GM19455 (cell line): ENCODE data around the gene RAD17.
"Not testable (repeated sequence)": the region's sequence is repeated elsewhere in the genome, so short reads cannot be mapped to it uniquely, and the experiment has no call there.

ENCODE experiments used
- ATAC-seq: cut with Tn5 transposase; IDR thresholded peaks from one replicate; pipeline ENCODE4 v1.9.1; 2021; ENCODE audit not compliant: unreplicated experiment

Gene RAD17

DNA sequence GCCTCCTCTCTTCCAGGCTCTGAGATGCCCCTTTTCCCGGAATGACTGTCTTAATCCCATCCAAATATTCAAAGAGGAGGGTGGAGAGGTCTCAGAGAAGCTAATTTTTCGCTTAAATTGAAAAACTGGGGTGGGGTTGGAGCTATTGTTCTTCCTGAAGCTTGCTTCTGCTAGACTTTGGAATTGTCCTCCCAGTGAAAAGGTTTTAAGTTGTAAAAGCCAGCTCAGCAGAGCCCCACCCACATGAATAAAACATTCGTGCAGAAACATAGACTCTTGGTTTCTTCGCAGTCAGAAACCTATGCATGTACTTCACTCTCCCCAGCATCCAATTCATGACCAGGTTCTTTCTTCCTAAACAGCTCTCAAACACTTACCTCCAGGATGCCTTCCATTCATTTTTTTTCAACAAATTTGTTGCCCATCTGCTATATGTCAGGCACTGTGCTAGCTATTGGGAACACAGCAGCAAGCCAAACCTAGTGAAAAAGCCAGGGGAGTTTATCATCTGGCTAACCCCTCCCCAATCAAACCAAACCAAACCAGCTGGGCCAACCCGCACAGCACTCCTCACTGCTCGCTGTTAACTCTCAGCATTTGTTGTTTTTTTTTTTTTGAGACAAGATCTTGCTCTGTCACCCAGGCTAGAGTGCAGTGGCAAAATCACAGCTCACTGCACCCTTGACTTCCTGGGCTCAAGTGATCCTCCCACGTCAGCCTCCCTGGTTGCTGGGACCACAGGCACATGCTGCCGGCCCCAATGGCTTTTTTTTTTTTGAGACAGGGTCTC, 85.0 kb downstream of the RAD17 start:
- ATAC-seq, result no peak

- ATAC-seq, result not testable (repeated sequence)
These were observed 85.9 kb downstream of the RAD17 start for GRCh38 chr5:69455428-69455988.

GRCh38 chr5:69462170-69462569, 92.6 kb downstream of the RAD17 start:
- no peak for ATAC-seq
